Loucy (cell line): ENCODE data around the gene ZNF724.
A peak's percentile ranks its signal among the peaks of the same experiment; 100 is the strongest.
"Not testable (repeated sequence)": the region's sequence is repeated elsewhere in the genome, so short reads cannot be mapped to it uniquely, and the experiment has no call there.

ENCODE experiments used
- H2AFZ ChIP-seq: fragments of 200-600 bp; sonication (generic); 2 replicates; pipeline ENCODE4 v1.6.0; 2016; ENCODE audit warnings: antibody characterized with exemption, mild to moderate bottlenecking, low read length, moderate library complexity
- H3F3A ChIP-seq: fragments of 200-600 bp; 2 replicates; pipeline ENCODE4 v1.6.0; 2016; ENCODE audit warnings: antibody characterized with exemption, low read depth, mild to moderate bottlenecking
- H3K27me3 ChIP-seq: fragments of 200-600 bp; sonication (generic); 2 replicates; pipeline ENCODE4 v1.6.1; 2014; ENCODE audit warnings: low read length, mild to moderate bottlenecking; ENCODE audit not compliant: insufficient read depth, poor library complexity, severe bottlenecking
- H3K36me3 ChIP-seq: fragments of 200-600 bp; sonication (generic); 2 replicates; pipeline ENCODE4 v1.6.1; 2016; ENCODE audit warnings: low read length; ENCODE audit not compliant: insufficient read depth
- H3K4me1 ChIP-seq: fragments of 200-600 bp; sonication (generic); 2 replicates; pipeline ENCODE4 v1.5.1; 2014; ENCODE audit warnings: low read length, mild to moderate bottlenecking; ENCODE audit not compliant: insufficient read depth, poor library complexity, severe bottlenecking
- H3K4me2 ChIP-seq: fragments of 200-600 bp; sonication (generic); 2 replicates; pipeline ENCODE4 v1.6.0; 2014; ENCODE audit warnings: antibody characterized with exemption, low read length, low read depth, mild to moderate bottlenecking; ENCODE audit not compliant: poor library complexity, severe bottlenecking
- H3K4me3 ChIP-seq: fragments of 200-600 bp; sonication (generic); 2 replicates; pipeline ENCODE4 v1.5.1; 2014; ENCODE audit warnings: low read length, mild to moderate bottlenecking, mixed read lengths; ENCODE audit not compliant: poor library complexity, severe bottlenecking
- H3K79me2 ChIP-seq: fragments of 200-600 bp; sonication (generic); 2 replicates; pipeline ENCODE4 v1.6.1; 2014; ENCODE audit warnings: low read length; ENCODE audit not compliant: insufficient read depth
- H3K9ac ChIP-seq: fragments of 200-600 bp; sonication (generic); 2 replicates; pipeline ENCODE4 v1.6.0; 2014; ENCODE audit warnings: mild to moderate bottlenecking, low read depth, low read length, moderate library complexity; ENCODE audit not compliant: poor library complexity, severe bottlenecking
- H3K9me2 ChIP-seq: fragments of 200-600 bp; sonication (generic); replicated peaks from 2 replicates; pipeline ENCODE4 v1.6.1; 2016; ENCODE audit warnings: low read depth, low read length, mixed read lengths
- H3K9me3 ChIP-seq: fragments of 200-600 bp; sonication (generic); 2 replicates; pipeline ENCODE4 v1.6.1; 2014; ENCODE audit warnings: mild to moderate bottlenecking, antibody characterized with exemption, low read length, low read depth; ENCODE audit not compliant: insufficient read depth
- H4K20me1 ChIP-seq: fragments of 200-600 bp; sonication (generic); 2 replicates; pipeline ENCODE4 v1.6.0; 2014; ENCODE audit warnings: antibody characterized with exemption, low read length, mild to moderate bottlenecking; ENCODE audit not compliant: insufficient read depth, poor library complexity, severe bottlenecking
- CTCF ChIP-seq: fragments of 200-600 bp; sonication (generic); conservative IDR thresholded peaks from 2 replicates; pipeline ENCODE4 v1.5.1; 2014; ENCODE audit warnings: mild to moderate bottlenecking, antibody characterized with exemption, low read length
- EZH2phosphoT487 ChIP-seq: fragments of 200-600 bp; IDR thresholded peaks from 2 replicates; pipeline ENCODE4 v1.6.1; 2018; ENCODE audit warnings: antibody characterized with exemption, mild to moderate bottlenecking, moderate library complexity, borderline replicate concordance

ZNF724 gene

DNA sequence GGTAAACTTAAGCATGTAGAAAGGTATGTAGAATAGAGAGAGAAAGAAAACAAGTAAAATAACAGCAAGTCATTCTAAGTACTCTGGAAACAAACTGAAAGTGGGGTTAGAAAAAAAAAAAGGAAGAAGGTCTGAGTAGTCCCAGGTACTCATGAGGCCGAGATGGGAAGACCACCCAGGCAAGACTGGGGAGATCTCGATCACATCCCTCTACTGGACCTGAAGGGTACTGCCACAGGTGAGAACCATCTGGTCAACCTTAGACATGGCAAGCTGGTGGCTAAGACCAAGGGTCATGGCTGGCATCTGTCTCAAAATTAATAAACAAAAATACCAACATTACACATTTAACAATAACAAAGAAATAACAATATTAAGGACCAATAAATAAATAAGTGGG is 36.3 kb upstream of the ZNF724 start:
- TF ChIP-seq EZH2phosphoT487 (no peak), CTCF (peak; percentile 60)
- no peaks in the 10 kb centered on the region for H3F3A ChIP-seq
- no peak overlapping the region for H2AFZ ChIP-seq
- H3K4me2 ChIP-seq = no peak overlapping the region
- H3K9ac ChIP-seq = no peak overlapping the region
- H3K27me3 ChIP-seq = no peaks in the 10 kb centered on the region
- no peaks in the 10 kb centered on the region for H3K36me3 ChIP-seq
- H3K9me3 ChIP-seq = no peaks in the 10 kb centered on the region; the same call in 1 of the 2 replicates
- no peak overlapping the region for H3K4me3 ChIP-seq
- H3K79me2 ChIP-seq = no peaks in the 10 kb centered on the region
- no peaks in the 10 kb centered on the region for H3K9me2 ChIP-seq
- no peaks in the 10 kb centered on the region for H3K4me1 ChIP-seq
- H4K20me1 ChIP-seq = no peaks in the 10 kb centered on the region

- H3K9me2 ChIP-seq = no peaks in the 10 kb centered on the region
- H4K20me1 ChIP-seq = no peaks in the 10 kb centered on the region
- no peak overlapping the region for H3K4me3 ChIP-seq
- TF ChIP-seq EZH2phosphoT487 = no peak
- TF ChIP-seq CTCF = no peak
- H3K79me2 ChIP-seq = no peaks in the 10 kb centered on the region
- H3K9ac ChIP-seq = no peak overlapping the region
- H3K4me2 ChIP-seq = no peak overlapping the region
- H3K36me3 ChIP-seq = no peaks in the 10 kb centered on the region
- H3F3A ChIP-seq = no peaks in the 10 kb centered on the region
- H2AFZ ChIP-seq = no peak overlapping the region
- no peaks in the 10 kb centered on the region for H3K4me1 ChIP-seq
- H3K27me3 ChIP-seq = no peaks in the 10 kb centered on the region
- no peaks in the 10 kb centered on the region; the same call in 1 of the 2 replicates for H3K9me3 ChIP-seq
These were observed 35.8 kb upstream of the ZNF724 start for GRCh38 chr19:23285948-23286347.

DNA sequence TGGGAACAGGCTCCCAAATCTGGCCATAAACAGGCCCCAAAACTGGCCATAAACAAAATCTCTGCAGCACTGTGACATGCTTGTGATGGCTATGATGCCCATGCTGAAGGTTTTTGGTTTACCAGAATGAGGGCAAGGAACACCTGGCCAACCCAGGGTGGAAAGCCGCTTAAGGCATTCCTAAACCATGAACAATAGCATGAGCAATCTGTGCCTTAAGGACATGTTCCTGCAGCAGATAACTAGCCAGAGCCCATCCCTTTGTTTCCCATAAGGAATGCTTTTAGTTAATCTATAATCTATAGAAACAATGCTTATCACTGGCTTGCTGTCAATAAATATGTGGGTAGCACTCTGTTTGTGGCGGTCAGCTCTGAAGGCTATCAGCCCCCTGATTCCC is 35.1 kb upstream of the ZNF724 start:
- not testable (repeated sequence) for H3K4me2 ChIP-seq, H3K79me2 ChIP-seq, H3K36me3 ChIP-seq, H3K9me3 ChIP-seq, H3K9me2 ChIP-seq, H3K9ac ChIP-seq, H3K4me1 ChIP-seq, H4K20me1 ChIP-seq, H3K27me3 ChIP-seq, H3K4me3 ChIP-seq, H2AFZ ChIP-seq, H3F3A ChIP-seq

DNA sequence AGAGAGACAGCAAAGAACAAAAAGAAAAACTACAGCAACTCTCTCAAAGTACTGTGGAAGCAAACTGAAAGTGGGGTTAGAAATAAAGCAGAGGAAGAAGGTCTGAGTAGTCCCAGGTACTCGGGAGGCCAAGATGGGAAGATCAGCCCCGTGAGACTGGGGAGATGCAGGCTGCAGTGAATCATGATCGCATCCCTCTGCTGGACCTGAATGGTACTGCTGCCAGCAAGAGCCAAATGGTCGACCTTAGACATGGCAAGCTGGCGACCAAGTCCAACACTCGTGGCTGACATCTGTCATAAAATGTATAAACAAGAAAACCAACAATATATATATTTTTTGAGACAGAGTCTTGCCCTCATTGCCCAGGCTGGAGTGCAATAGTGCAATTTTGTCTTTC is 33.7 kb upstream of the ZNF724 start:
- H3K4me2 ChIP-seq = no peak overlapping the region
- TF ChIP-seq CTCF (peak; percentile 69), EZH2phosphoT487 (no peak)
- no peaks in the 10 kb centered on the region; the same call in 1 of the 2 replicates for H3K9me3 ChIP-seq
- no peaks in the 10 kb centered on the region for H3K36me3 ChIP-seq
- H2AFZ ChIP-seq = no peak overlapping the region
- no peaks in the 10 kb centered on the region for H3K27me3 ChIP-seq
- H3K4me3 ChIP-seq = no peak overlapping the region
- H4K20me1 ChIP-seq = no peaks in the 10 kb centered on the region
- H3K9me2 ChIP-seq = no peaks in the 10 kb centered on the region
- H3K9ac ChIP-seq = no peak overlapping the region
- H3K79me2 ChIP-seq = no peaks in the 10 kb centered on the region
- no peaks in the 10 kb centered on the region for H3K4me1 ChIP-seq
- no peaks in the 10 kb centered on the region for H3F3A ChIP-seq
